Smooth muscle cell (in vitro differentiated cells): ENCODE results near the gene ZNF394. TPM values are rescaled to one million over a fixed set of nuclear protein-coding genes. Genes with fewer than 3 reads are reported as not detected.

Experiments
- DNase-seq: peaks from one replicate; lab custom pipeline; 2025; ENCODE audit not compliant: unreplicated experiment; lab: John Stamatoyannopoulos, UW
- H2AFZ ChIP-seq: fragments of 200-600 bp; sonication (generic); 2 replicates; pipeline ENCODE4 v1.6.0; 2016; ENCODE audit warnings: antibody characterized with exemption, low read depth, mild to moderate bottlenecking
- H3F3A ChIP-seq: fragments of 200-600 bp; sonication (generic); 2 replicates; pipeline ENCODE4 v1.6.0; 2017; ENCODE audit warnings: antibody characterized with exemption, low read depth
- H3K27ac ChIP-seq: fragments of 200-600 bp; sonication (generic); 2 replicates; pipeline ENCODE4 v1.5.1; 2016; ENCODE audit warnings: low read depth, mild to moderate bottlenecking
- H3K27me3 ChIP-seq: fragments of 200-600 bp; sonication (generic); 2 replicates; pipeline ENCODE4 v1.6.1; 2016; ENCODE audit warnings: low read depth, mild to moderate bottlenecking
- H3K36me3 ChIP-seq: fragments of 200-600 bp; sonication (generic); 2 replicates; pipeline ENCODE4 v1.5.1; 2016; ENCODE audit warnings: low read depth
- H3K4me1 ChIP-seq: fragments of 200-600 bp; sonication (generic); 2 replicates; pipeline ENCODE4 v1.5.1; 2016; ENCODE audit warnings: low read depth
- H3K4me2 ChIP-seq: fragments of 200-600 bp; sonication (generic); 2 replicates; pipeline ENCODE4 v1.6.0; 2016; ENCODE audit warnings: mild to moderate bottlenecking
- H3K4me3 ChIP-seq: fragments of 200-600 bp; sonication (generic); 2 replicates; pipeline ENCODE4 v1.5.1; 2016; ENCODE audit warnings: mild to moderate bottlenecking
- H3K79me2 ChIP-seq: fragments of 200-600 bp; sonication (generic); 2 replicates; pipeline ENCODE4 v1.6.0; 2016; ENCODE audit warnings: low read depth, mild to moderate bottlenecking
- H3K9ac ChIP-seq: fragments of 200-600 bp; sonication (generic); 2 replicates; pipeline ENCODE4 v1.6.0; 2016; ENCODE audit warnings: low read depth
- H3K9me3 ChIP-seq: fragments of 200-600 bp; sonication (generic); replicated peaks from 2 replicates; pipeline ENCODE4 v1.5.1; 2016; ENCODE audit warnings: low read depth
- H4K20me1 ChIP-seq: fragments of 200-600 bp; sonication (generic); 2 replicates; pipeline ENCODE4 v1.6.0; 2016; ENCODE audit warnings: low read depth
- WGBS: methylation state at CpG from one replicate; pipeline ENCODE4 v1.1.7; 2016; ENCODE audit warnings: low lambda C conversion rate; 5-methylcytosine and 5-hydroxymethylcytosine counted together
- polyA plus RNA-seq: library from polyadenylated mRNA; unstranded; fragments of >200 nt; fragmentation: Nextera tagmentation; extraction: Ambion mirVana; gene quantifications from 2 replicates; pipeline ENCODE4 v1.2.1, GENCODE V29; 2016
- total RNA-seq: library from RNA; depleted of rRNA; stranded (reverse); fragments of >200 nt; gene quantifications from 2 replicates; pipeline ENCODE4 v1.2.3, GENCODE V29; 2014
- TF ChIP-seq, protein P1 (sequence below): fragments of 200-600 bp; sonication (generic); IDR thresholded peaks from 2 replicates; pipeline ENCODE4 v1.5.1; 2017; ENCODE audit warnings: borderline replicate concordance, mild to moderate bottlenecking, antibody characterized with exemption; ENCODE audit not compliant: insufficient read depth, poor library complexity, severe bottlenecking

Gene ZNF394
- total and polyA plus RNA-seq, 2 experiments from 2014 or later = 13.2 to 27.7 TPM

DNA sequence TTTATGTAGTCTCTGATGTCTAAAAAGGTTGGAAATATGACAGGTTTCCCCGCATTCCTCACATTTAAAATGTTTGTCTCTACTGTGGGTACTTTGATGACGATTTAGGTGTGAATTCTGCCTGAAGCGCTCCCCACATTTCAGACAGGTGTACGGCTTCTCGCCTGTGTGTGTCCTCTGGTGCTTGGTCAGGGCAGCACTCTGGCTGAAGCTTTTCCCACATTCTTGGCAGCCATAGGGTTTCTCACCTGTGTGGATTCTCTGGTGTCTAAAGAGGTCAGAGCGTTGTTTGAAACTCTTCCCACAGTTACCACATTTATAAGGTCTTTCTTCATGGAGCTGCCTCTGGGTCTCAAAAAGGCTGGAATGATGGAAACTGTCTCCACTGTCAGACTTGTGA is 6.3 kb downstream of the ZNF394 start:
- Histone ChIP-seq H3K9ac (no peak overlapping the region), H2AFZ (no peak overlapping the region), H3K9me3 (peaks cover 12% of the 10 kb centered on the region), H3K4me2 (no peak overlapping the region), H3F3A (no peaks in the 10 kb centered on the region), H3K27me3 (no peaks in the 10 kb centered on the region), H3K79me2 (peaks cover 42% of the 10 kb centered on the region), H3K27ac (no peak overlapping the region), H4K20me1 (peaks cover 12% of the 10 kb centered on the region), H3K4me3 (peak overlapping the region; percentile 5), H3K36me3 (peaks cover 29% of the 10 kb centered on the region), H3K4me1 (no peaks in the 10 kb centered on the region)
- no peak for DNase-seq
- WGBS = 94% methylated on average over 6 of the region's 6 CpGs
- TF ChIP-seq, protein P1, sequence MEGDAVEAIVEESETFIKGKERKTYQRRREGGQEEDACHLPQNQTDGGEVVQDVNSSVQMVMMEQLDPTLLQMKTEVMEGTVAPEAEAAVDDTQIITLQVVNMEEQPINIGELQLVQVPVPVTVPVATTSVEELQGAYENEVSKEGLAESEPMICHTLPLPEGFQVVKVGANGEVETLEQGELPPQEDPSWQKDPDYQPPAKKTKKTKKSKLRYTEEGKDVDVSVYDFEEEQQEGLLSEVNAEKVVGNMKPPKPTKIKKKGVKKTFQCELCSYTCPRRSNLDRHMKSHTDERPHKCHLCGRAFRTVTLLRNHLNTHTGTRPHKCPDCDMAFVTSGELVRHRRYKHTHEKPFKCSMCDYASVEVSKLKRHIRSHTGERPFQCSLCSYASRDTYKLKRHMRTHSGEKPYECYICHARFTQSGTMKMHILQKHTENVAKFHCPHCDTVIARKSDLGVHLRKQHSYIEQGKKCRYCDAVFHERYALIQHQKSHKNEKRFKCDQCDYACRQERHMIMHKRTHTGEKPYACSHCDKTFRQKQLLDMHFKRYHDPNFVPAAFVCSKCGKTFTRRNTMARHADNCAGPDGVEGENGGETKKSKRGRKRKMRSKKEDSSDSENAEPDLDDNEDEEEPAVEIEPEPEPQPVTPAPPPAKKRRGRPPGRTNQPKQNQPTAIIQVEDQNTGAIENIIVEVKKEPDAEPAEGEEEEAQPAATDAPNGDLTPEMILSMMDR = no peak

DNA sequence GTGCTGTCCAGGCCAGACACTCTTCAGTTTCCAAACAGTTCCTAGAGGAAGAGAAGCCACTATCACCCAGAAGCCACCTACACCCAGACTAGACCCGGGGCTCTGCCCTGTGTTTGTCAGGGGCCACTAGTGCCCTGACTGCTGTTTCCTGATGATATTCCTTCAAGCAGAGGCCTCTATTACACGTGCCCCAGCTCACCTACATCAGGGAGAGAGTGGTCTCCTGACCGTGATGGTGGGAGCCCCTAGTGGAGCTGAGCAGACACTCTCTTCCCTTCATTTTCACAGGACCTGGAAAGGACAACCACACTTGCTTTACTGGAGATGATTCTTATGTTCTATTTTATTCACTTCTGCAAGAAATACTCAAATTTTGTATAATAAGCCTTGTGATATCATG is 9.2 kb downstream of the ZNF394 start:
- TF ChIP-seq, protein P1 = no peak
- Histone ChIP-seq H3K27me3 (no peaks in the 10 kb centered on the region), H4K20me1 (no peaks in the 10 kb centered on the region), H3F3A (no peaks in the 10 kb centered on the region), H3K4me1 (no peaks in the 10 kb centered on the region), H3K4me3 (no peak overlapping the region), H3K9me3 (peaks cover 12% of the 10 kb centered on the region), H3K9ac (no peak overlapping the region), H2AFZ (no peak overlapping the region), H3K79me2 (peaks cover 13% of the 10 kb centered on the region), H3K36me3 (peaks cover 23% of the 10 kb centered on the region), H3K4me2 (no peak overlapping the region), H3K27ac (no peak overlapping the region)
- 69% methylated on average over 3 of the region's 3 CpGs for WGBS
- no peak for DNase-seq

DNA sequence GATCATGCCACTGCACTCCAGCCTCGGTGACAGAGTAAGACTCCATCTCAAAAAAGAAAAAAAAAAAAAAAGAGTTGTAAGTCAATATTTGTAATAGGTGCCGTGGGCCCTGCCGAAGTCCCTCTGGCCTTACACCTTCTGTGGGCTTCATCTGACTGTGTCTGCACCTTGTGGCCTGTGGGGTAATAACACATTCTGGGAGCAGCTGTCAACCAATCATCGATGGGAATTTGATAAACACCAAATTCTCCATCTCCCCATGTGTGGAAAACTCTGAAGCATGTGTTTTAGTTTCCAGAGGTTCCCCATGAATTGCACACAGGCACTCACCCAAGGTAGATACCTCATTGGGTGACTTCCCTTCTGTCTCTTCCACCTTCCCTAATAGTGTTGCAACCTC is 10.8 kb downstream of the ZNF394 start:
- H4K20me1 ChIP-seq = no peaks in the 10 kb centered on the region
- no peak overlapping the region for H3K4me2 ChIP-seq
- H3F3A ChIP-seq = no peaks in the 10 kb centered on the region
- no peaks in the 10 kb centered on the region for H3K4me1 ChIP-seq
- peaks cover 10% of the 10 kb centered on the region for H3K9me3 ChIP-seq
- TF ChIP-seq, protein P1 = no peak
- H3K9ac ChIP-seq = no peak overlapping the region
- DNase-seq = no peak
- H3K36me3 ChIP-seq = peaks cover 15% of the 10 kb centered on the region
- H3K27me3 ChIP-seq = no peaks in the 10 kb centered on the region
- WGBS = 97% methylated on average over 4 of the region's 4 CpGs
- H3K27ac ChIP-seq = no peak overlapping the region
- H2AFZ ChIP-seq = no peak overlapping the region
- no peaks in the 10 kb centered on the region for H3K79me2 ChIP-seq
- H3K4me3 ChIP-seq = no peak overlapping the region

DNA sequence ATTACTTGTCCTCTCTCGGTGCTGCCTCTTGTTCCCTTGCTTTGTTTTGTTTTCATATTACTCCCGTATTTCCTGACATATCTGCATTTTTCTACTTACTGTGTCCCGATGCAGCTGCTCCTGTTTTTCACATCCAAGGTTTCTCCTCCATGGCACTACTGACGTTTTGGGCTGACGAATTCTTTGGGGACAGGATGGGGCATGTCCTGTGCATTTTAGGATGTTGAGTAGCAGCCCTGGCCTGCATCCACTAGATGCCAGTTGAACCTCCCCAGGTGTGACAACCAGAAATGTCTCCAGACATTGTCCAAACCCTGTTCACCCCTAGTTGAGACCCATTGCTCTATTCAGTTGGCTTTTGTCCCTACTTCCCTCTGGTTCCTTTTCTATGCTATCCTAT is 15.0 kb downstream of the ZNF394 start:
- DNase-seq = no peak
- no peak overlapping the region for H3K27ac ChIP-seq
- H3K9ac ChIP-seq = no peak overlapping the region
- TF ChIP-seq, protein P1 = no peak
- H3K4me1 ChIP-seq = no peaks in the 10 kb centered on the region
- 93% methylated on average over 5 of the region's 5 CpGs for WGBS
- H3K4me3 ChIP-seq = no peak overlapping the region
- H2AFZ ChIP-seq = no peak overlapping the region
- H3K79me2 ChIP-seq = peaks cover 6% of the 10 kb centered on the region
- H3K27me3 ChIP-seq = no peaks in the 10 kb centered on the region
- no peaks in the 10 kb centered on the region for H3K9me3 ChIP-seq
- no peak overlapping the region for H3K4me2 ChIP-seq
- H3F3A ChIP-seq = no peaks in the 10 kb centered on the region
- H4K20me1 ChIP-seq = no peaks in the 10 kb centered on the region
- peaks cover 6% of the 10 kb centered on the region for H3K36me3 ChIP-seq
